SK-N-SH (cell line): ENCODE data around the gene KCNJ5. TPM values are rescaled to one million over a fixed set of nuclear protein-coding genes. Genes with fewer than 3 reads are reported as not detected.

Experiments used
- CTCF ChIA-PET: fragments of 300-600, 350-600 bp; formaldehyde crosslinking; extraction: SDS; loops from one replicate; lab custom pipeline; 2021; lab: Yijun Ruan, JAX
- POLR2A ChIA-PET: fragments of 350-600 bp; sonication (Branson Sonifier 250); formaldehyde crosslinking; extraction: SDS; loops from one replicate; lab custom pipeline; 2020; ENCODE audit warnings: antibody characterized with exemption, inconsistent platforms; lab: Yijun Ruan, JAX
- DNase-seq: peaks from one replicate; pipeline ENCODE4 v3.0.0; 2012
- H2AFZ ChIP-seq: fragments of 200-600 bp; sonication (generic); 2 replicates; pipeline ENCODE4 v1.8.1; 2016; ENCODE audit warnings: antibody characterized with exemption, mild to moderate bottlenecking, low read depth
- H3F3A ChIP-seq: fragments of 200-600 bp; sonication (generic); replicated peaks from 2 replicates; pipeline ENCODE3; 2016; ENCODE audit warnings: antibody characterized with exemption, mild to moderate bottlenecking; ENCODE audit not compliant: insufficient read depth
- H3K27ac ChIP-seq, 2 experiments: fragments of 200-500 bp in 1 of 2; fragments of 200-600 bp in 1 of 2; sonication (Bioruptor generic) in 1 of 2; sonication (generic), shearing (Covaris generic) in 1 of 2; 2 replicates each; pipeline versions ENCODE4 v1.5.1 to v1.6.1; 2014 to 2016; ENCODE audit warnings: low read depth in 2 of 2, inconsistent platforms in 1 of 2, low read length in 1 of 2, mild to moderate bottlenecking in 1 of 2, mixed read lengths in 1 of 2
- H3K27me3 ChIP-seq: fragments of 200-600 bp; sonication (generic), shearing (Covaris generic); 2 replicates; pipeline ENCODE4 v1.6.1; 2016; ENCODE audit warnings: mixed run types; ENCODE audit not compliant: insufficient read depth
- H3K36me3 ChIP-seq, 2 experiments: fragments of 200-500 bp in 1 of 2; fragments of 200-600 bp in 1 of 2; sonication (Bioruptor generic) in 1 of 2; sonication (generic) in 1 of 2; replicated peaks in 1 of 2; 2 replicates each; pipeline versions ENCODE3 to v1.5.1; 2014 to 2016; ENCODE audit warnings: low read length in 1 of 2, mild to moderate bottlenecking in 1 of 2; ENCODE audit not compliant: insufficient read depth in 2 of 2, control insufficient read depth in 1 of 2
- H3K4me1 ChIP-seq, 2 experiments: fragments of 200-500 bp in 1 of 2; fragments of 200-600 bp in 1 of 2; sonication (Bioruptor generic) in 1 of 2; sonication (generic), shearing (Covaris generic) in 1 of 2; 2 replicates each; pipeline versions ENCODE4 v1.5.1 to v1.6.1; 2014 to 2016; ENCODE audit warnings: low read depth in 1 of 2, low read length in 1 of 2, mixed run types in 1 of 2; ENCODE audit not compliant: insufficient read depth in 2 of 2, control insufficient read depth in 1 of 2
- H3K4me2 ChIP-seq: fragments of 200-600 bp; sonication (generic), shearing (Covaris generic); 2 replicates; pipeline ENCODE4 v1.6.1; 2017; ENCODE audit warnings: mixed run types
- H3K4me3 ChIP-seq, 2 experiments: fragments of 200-500 bp in 1 of 2; fragments of 200-600 bp in 1 of 2; sonication (Bioruptor generic) in 1 of 2; sonication (generic), shearing (Covaris generic) in 1 of 2; 2 replicates each; pipeline versions ENCODE4 v1.5.1 to v1.8.1; 2014 to 2016; ENCODE audit warnings: low read depth in 2 of 2, inconsistent platforms in 1 of 2, low read length in 1 of 2, mild to moderate bottlenecking in 1 of 2, mixed read lengths in 1 of 2, moderate library complexity in 1 of 2
- H3K79me2 ChIP-seq: fragments of 200-600 bp; sonication (generic); 2 replicates; pipeline ENCODE4 v1.8.1; 2017; ENCODE audit warnings: mild to moderate bottlenecking; ENCODE audit not compliant: insufficient read depth
- H3K9ac ChIP-seq: fragments of 200-600 bp; sonication (generic); 2 replicates; pipeline ENCODE4 v1.6.1; 2017; ENCODE audit warnings: mixed run types
- H3K9me2 ChIP-seq: fragments of 200-600 bp; sonication (generic); 2 replicates; pipeline ENCODE4 v1.6.1; 2017; ENCODE audit warnings: mixed run types
- H3K9me3 ChIP-seq: fragments of 200-600 bp; sonication (generic); 2 replicates; pipeline ENCODE4 v1.6.1; 2017; ENCODE audit warnings: mixed run types, mild to moderate bottlenecking, moderate library complexity
- H4K20me1 ChIP-seq: fragments of 200-600 bp; sonication (generic); 2 replicates; pipeline ENCODE4 v1.6.1; 2017; ENCODE audit warnings: mild to moderate bottlenecking, mixed run types; ENCODE audit not compliant: insufficient read depth
- CTCF ChIP-seq: fragments of 200-600 bp; sonication (generic); IDR thresholded peaks from 2 replicates; pipeline ENCODE4 v1.6.1; 2017; ENCODE audit warnings: antibody characterized with exemption, mild to moderate bottlenecking, moderate library complexity
- ELF1 ChIP-seq: IDR thresholded peaks from 2 replicates; pipeline ENCODE4 v1.4.0; 2012
- FOXJ3 ChIP-seq: sonication (generic); formaldehyde crosslinking; IDR thresholded peaks from 2 replicates; pipeline ENCODE4 v1.5.1; 2020; ENCODE audit warnings: mild to moderate bottlenecking, missing genetic modification reagents
- GABPA ChIP-seq: IDR thresholded peaks from 2 replicates; pipeline ENCODE4 v1.4.0; 2012; ENCODE audit warnings: low read depth, mild to moderate bottlenecking
- GATA2 ChIP-seq: sonication (generic); formaldehyde crosslinking; IDR thresholded peaks from 2 replicates; pipeline ENCODE4 v1.5.0; 2020; ENCODE audit warnings: mild to moderate bottlenecking, missing genetic modification reagents
- IRF3 ChIP-seq: fragments of 150-350 bp; IDR thresholded peaks from 2 replicates; pipeline ENCODE4 v1.6.1; 2016; ENCODE audit warnings: mild to moderate bottlenecking, low read depth, low read length
- JUND ChIP-seq: IDR thresholded peaks from 2 replicates; pipeline ENCODE4 v1.4.0; 2012
- MXI1 ChIP-seq: IDR thresholded peaks from 2 replicates; pipeline ENCODE4 v1.6.1; 2012; ENCODE audit warnings: mild to moderate bottlenecking, low read depth, low read length, improper control_type of control experiment
- NFIC ChIP-seq: IDR thresholded peaks from 2 replicates; pipeline ENCODE4 v1.4.0; 2012; ENCODE audit warnings: borderline replicate concordance
- PBX3 ChIP-seq: IDR thresholded peaks from 2 replicates; pipeline ENCODE4; 2012
- POLR2AphosphoS5 ChIP-seq: IDR thresholded peaks from 2 replicates; pipeline ENCODE4 v1.6.1; 2012; ENCODE audit warnings: low read depth, low read length
- REST ChIP-seq: IDR thresholded peaks from 2 replicates; pipeline ENCODE4 v1.6.1; 2012; ENCODE audit warnings: mild to moderate bottlenecking, low read depth, low read length, moderate library complexity
- SMC3 ChIP-seq: IDR thresholded peaks from 2 replicates; pipeline ENCODE4 v1.6.1; 2012; ENCODE audit warnings: low read depth, low read length, improper control_type of control experiment
- USF1 ChIP-seq: IDR thresholded peaks from 2 replicates; pipeline ENCODE4 v1.4.0; 2012; ENCODE audit warnings: low read depth, borderline replicate concordance
- ZBTB33 ChIP-seq: IDR thresholded peaks from 2 replicates; pipeline ENCODE4 v1.4.0; 2012; ENCODE audit warnings: low read depth, borderline replicate concordance
- WGBS: methylation state at CpG from one replicate; pipeline ENCODE4 v1.1.6; 2017; ENCODE audit warnings: low lambda C conversion rate; 5-methylcytosine and 5-hydroxymethylcytosine counted together
- polyA plus RNA-seq, 3 experiments: library from polyadenylated mRNA; depleted of rRNA; stranded (reverse); fragments of >200 nt; gene quantifications; 2 replicates each; pipeline ENCODE4 v1.2.3, GENCODE V29; 2012

Gene KCNJ5
- polyA plus RNA-seq, 1 of the 3 experiments (the other 2 are of a cell fraction) = 0.03 TPM

GRCh38 chr11:128917144-128917724 lies 26.1 kb downstream of the KCNJ5 start (continued):
- TF ChIP-seq REST = no peak
- no peak for TF ChIP-seq JUND

- no peaks in the 10 kb centered on the region for H3K36me3 ChIP-seq
- H3K27me3 ChIP-seq = peaks cover 5% of the 10 kb centered on the region; the same call in 1 of the 2 replicates
- no peak overlapping the region for H3K27ac ChIP-seq
- no peak overlapping the region for H3K9ac ChIP-seq
- no peaks in the 10 kb centered on the region; a peak in 1 of 4 replicates for H3K4me1 ChIP-seq
- no peak for DNase-seq
- no peaks in the 10 kb centered on the region for H3K9me3 ChIP-seq
- no peak overlapping the region for H2AFZ ChIP-seq
- ChIA-PET POLR2A (no interaction called here), CTCF (interaction anchor here (1.1 to 2.4 kb wide), 5 partner anchors 10 to 37 kb away, joined by 3 to 12 read pairs (median 4); no protein-coding TSS in a partner anchor)
- no peak overlapping the region for H3K4me2 ChIP-seq
- H4K20me1 ChIP-seq = no peaks in the 10 kb centered on the region
- H3K79me2 ChIP-seq = no peaks in the 10 kb centered on the region
- H3K9me2 ChIP-seq = no peaks in the 10 kb centered on the region
- H3K4me3 ChIP-seq = no peak overlapping the region
- H3F3A ChIP-seq = no peaks in the 10 kb centered on the region
- WGBS = 25% methylated on average over 2 of the region's 5 CpGs
- TF ChIP-seq CTCF = no peak
- no peak for TF ChIP-seq POLR2AphosphoS5
- no peak for TF ChIP-seq NFIC
- no peak for TF ChIP-seq IRF3
- no peak for TF ChIP-seq FOXJ3 (CRISPR knock-in tag)
- TF ChIP-seq GABPA = no peak
- TF ChIP-seq SMC3 = no peak
- no peak for TF ChIP-seq PBX3
- no peak for TF ChIP-seq ELF1
- TF ChIP-seq GATA2 (CRISPR knock-in tag) = no peak
- no peak for TF ChIP-seq MXI1
- no peak for TF ChIP-seq ZBTB33
- TF ChIP-seq USF1 = no peak
- TF ChIP-seq REST = no peak
Measured at GRCh38 chr11:128919216-128919615, 28.1 kb downstream of the KCNJ5 start.
